ENCODE data around the gene GNL2.
A peak's percentile ranks its signal among the peaks of the same experiment; 100 is the strongest.
"Not testable (repeated sequence)": the region's sequence is repeated elsewhere in the genome, so short reads cannot be mapped to it uniquely, and the experiment has no call there.

The GNL2 gene

DNA sequence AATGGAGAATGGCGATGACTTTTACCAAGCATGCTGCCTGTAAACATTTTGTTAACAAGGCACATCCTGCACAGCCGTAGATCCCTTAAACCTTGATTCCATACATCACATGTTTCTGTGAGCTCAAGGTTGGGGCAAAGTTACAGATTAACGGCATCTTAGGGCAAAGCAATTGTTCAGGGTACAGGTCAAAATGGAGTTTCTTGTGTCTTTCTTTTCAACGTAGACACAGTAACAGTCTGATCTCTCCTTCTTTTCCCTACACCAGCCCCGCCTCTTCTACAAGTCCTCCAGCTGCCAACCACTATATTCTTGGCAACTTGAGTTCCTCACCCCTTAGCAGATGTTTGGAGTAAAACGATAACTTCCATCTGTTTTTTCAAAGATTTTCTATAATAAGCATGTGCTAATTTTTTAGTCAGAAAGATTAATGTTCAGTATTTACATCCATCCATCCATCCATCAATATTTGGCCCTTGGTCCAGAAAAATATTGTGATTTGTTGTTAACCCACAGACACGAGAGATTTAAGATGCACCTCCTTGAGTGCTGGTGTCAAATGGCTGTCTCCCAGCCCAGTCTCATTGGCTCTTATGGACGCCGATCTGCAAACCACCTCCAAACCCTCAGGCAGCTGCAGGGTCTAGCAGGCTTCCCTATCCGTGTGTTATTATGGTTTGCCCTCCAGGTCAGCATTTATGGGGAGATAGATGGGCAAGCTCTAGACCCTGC is 35.2 kb downstream of the GNL2 start:
- DNase-seq = no peak

DNA sequence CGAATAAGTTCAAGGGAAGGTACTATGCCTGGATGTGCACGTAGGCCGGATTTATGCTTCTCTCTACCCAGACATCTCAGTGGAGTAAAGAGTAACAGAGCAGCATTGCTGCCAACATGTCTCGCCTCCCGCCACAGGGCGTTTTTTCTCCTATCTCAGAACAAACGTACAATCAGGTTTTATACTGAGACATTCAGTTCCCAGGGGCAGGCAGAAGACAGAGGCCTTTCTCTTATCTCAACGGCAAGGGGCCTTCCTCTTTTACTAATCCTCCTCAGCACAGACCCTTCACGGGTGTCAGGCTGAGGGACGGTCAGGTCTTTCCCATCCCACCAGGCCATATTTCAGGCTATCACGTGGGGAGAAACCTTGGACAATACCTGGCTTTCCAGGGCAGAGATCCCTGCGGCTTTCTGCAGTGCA is 35.8 kb downstream of the GNL2 start:
- not testable (repeated sequence) for DNase-seq

DNA sequence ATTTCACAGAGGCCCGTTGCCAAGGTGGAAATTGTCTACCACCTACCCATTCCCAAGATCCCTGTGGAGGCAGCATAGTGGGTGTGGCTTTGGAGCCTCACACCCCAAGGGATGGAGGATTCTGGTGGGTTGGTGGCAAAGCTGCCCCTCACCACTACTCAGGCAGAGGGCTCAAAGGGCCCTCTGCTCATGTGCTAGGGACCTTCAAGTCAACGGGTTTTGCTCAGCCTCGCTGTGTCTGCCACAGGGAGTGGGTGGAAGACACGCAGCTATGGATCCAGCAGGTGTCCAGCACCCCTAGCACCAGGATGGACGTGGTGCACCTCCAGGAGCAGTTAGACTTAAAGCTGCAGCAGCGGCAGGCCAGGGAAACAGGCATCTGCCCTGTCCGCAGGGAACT is 36.7 kb downstream of the GNL2 start:
- no peak for DNase-seq

DNA sequence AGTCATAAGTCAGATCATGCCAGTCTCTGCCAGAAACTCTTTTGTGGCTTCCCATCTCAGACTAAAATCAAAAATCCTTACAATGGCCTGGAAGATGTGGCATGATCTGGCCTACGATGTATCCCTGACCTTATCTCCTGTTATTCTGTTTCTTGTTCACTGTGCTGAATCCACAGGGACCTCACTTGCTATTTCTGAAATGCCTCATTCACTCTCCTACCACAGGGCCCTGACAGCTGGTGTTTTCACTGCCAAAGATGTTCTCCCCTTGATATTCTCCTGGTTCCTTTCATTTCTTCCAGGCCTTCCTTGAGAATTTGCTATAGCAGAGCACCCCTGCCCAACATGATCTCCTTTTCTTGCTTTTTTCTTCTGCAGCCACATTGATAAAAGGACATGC is 37.3 kb downstream of the GNL2 start:
- DNase-seq = no peak

DNA sequence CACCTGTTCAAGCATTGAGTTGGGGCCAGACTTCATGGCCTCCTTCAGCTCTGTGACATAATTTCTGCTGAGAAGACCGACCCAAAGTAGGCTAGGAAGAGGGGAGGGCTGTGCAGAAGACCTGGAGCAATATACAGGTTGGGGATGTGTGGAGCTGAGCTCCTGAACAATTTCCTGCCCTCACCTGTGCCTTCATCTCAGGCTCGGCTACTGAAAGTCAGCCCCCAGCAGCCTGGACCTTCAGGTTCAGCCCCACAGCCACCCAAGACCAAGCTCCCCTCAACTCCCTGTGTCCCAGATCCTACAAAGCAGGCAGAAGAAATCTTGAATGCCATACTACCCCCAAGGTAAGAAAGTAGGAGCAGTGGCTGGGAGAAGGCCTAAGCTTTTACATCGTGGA is 38.3 kb downstream of the GNL2 start:
- DNase-seq = no peak

DNA sequence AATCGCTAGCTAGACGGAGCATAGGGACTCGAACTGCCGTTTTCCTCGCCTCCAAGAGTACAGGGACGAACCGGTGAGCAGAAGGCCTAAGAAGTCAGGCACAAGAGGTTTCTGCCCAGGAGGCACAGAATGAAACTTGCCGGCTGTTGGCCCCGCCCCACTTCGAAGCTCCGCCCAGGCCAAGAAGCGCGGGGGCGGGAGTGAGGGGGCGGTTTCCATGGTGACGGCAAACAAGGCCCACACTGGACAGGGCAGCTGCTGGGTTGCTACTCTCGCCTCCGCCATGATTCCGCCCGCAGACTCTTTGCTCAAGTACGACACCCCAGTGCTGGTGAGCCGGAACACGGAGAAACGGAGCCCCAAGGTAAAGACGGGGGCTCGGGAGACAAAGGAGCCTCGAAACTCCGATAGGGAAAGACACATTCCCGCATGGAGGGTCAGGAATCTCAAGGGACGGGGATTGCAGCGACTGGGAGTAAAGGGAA is 39.0 kb downstream of the GNL2 start, which contains the start of gene DNALI1:
Gene DNALI1, plus strand, starts transcription at position 229 of the 485 bp plus-strand sequence. Its CDS starts 55 bp downstream, at position 284.
- peak in 55 of 56 donors; percentile 10 to 88 (median 69) for DNase-seq

DNA sequence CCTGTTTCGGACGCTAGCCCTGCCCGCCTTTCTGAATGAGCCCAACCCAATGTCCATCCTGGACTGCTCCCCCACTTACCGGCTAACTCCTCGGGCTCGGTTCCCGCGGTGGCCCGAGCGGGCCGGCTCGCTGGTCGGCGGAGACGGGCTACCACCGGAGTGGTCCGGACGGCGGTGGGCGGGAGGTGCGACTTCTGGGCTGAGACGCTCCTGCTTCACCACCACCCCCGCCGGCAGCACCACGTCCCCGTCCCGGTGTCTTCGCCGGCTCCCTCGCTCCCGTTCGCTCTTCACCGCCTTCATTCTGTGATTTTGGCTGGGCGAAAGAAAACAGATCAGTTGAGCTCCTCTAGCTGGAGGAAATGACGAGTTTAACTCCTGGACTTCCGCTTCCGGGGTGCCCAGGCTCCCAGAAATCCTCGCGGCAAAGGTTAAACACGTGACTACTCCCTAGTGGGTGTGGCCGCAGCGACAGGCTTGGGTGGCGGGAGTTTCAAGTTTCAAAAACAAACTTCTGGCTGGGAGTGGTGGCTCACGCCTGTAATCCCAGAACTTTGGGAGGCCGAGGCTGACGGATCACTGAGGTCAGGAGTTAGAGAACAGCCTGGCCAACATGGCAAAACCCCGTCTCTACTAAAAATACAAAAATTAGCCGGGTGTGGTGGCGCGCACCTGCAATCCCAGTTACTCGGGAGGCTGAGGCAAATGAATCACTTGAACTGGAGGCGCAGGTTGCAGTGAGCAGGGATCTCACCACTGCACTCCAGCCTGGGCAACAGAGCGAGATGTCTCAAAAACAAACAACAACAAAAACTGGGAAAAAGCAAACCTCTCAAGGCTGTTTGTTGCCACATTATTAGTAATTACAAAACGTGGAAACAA is 41.6 kb downstream of the GNL2 start, which contains the start of gene SNIP1:
Gene SNIP1, minus strand, starts transcription at position 367 of the 882 bp plus-strand sequence. Its CDS starts 64 bp downstream, at position 303.
- peak; percentile 42 to 98 (median 92) for DNase-seq

DNA sequence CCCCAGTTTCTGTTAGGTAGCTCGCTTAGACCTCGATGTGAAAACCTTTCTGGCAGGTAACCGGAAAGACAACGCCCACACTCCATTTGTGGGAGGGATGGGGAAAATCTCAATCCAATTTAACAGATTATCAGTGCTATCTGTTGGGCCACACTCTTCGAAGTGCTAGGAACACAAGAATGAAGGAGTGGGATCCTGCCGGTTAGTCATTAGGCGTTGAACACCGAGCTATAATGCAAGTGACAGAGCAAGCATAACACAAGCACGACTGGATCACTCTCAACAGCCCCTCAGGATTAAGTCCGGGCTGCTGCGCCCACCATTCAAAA is 42.2 kb downstream of the GNL2 start:
- no peak for DNase-seq

DNA sequence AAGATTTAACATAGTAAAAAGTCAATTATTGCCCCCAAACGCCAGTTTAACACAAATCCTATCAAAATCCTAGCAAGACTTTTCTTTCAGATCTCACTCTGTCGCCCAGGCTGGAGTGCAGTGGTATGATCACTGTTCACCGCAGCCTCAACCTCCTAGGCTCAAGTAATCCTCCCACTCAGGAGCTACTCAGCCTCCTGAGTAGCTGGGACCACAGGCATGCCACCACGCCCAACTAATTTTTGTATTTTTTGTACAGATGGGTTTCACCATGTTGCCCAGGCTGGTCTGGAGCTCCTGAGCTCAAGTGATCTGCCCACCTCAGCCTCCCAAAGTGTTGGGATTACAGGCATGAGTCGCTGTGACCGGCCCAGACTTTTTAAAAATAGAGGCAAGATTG is 46.4 kb downstream of the GNL2 start:
- no peak for DNase-seq

DNA sequence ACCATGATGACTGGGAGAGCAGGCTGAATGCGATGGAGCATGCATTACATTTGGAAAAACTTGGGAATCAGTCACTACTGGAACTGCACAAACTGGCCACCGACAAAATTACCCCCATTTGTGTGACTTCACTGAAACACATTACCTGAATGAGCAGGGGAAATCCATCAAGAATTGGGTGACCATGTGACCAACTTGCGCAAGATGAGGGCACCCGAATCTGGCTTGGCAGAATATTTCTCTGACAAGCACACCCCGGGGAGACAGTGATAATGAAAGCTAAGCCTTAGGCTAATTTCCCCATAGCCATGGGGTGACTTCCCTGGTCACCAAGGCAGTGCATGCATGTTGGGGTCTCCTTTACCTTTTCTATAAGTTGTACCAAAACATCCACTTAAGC is 50.7 kb downstream of the GNL2 start:
- DNase-seq = no peak

DNA sequence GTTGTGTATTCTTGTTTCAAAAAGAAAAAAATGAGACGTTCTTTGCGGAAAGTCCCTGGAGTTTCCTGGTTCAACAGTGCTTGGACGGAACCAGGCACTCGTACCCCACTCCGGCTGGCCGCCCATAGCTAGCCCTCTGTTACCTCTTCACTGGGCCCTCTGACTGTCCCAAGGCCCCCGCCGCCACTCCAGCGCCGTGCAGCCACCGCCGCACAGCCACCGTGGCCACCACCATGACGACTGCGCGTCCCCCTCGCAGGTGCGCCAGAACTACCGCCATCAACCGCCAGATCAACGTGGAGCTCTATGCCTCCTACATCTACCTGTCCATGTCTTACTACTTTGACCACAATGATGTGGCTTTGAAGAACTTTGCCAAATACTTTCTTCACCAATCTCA is 51.2 kb downstream of the GNL2 start:
- no peak for DNase-seq

DNA sequence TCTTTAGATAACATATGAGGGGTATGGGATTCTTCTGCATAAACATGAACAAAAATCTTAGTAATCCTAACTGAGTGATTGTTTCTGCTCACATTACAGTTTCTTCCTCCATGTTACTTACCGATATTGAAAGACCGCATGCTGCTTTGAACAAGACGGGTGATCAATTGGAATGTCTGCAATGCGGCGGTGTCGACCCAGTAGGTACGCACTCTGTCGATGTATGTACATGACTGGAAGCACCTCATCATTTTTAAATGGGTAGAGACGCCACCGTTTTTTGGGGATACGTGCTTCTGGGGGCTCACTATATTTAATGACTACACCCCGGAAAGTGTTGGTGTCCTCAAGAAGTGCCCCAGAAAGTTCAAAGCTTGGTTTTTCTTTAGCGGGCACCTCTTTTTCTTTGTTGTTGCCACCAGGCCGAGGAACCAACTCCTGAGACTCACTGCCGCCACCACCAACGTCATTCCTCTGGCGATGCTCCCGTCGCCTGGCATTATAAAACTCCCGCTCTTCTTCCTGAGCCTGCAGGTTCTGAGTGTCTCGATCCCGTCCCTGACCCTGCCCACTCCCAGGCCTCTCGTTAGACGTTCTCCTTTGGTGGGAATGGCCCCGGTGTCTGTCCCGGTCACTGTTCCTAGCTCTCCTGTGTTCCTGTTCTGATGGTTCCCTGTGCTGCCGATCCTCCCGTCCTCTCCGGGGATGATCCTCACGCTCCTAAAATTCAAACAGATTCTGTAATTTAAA is 55.5 kb downstream of the GNL2 start:
- DNase-seq = no peak

DNA sequence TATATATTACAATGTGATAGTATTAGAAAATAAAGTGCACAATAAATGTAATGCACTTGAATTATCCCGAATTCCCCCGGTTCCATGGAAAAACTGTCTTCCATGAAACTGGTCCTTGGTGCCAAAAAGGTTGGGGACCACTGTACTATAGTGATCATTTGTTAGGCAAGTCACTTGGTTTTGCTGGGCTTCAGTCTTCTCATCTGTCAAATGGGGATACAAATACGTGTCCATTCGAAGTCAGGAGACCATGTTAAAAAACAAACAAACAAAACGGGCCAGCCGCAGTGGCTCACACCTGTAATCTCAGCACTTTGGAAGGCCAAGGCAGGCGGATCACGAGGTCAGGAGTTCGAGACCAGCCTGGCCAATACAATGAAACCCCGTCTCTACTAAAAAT is 56.6 kb downstream of the GNL2 start:
- not testable (repeated sequence) for DNase-seq

DNA sequence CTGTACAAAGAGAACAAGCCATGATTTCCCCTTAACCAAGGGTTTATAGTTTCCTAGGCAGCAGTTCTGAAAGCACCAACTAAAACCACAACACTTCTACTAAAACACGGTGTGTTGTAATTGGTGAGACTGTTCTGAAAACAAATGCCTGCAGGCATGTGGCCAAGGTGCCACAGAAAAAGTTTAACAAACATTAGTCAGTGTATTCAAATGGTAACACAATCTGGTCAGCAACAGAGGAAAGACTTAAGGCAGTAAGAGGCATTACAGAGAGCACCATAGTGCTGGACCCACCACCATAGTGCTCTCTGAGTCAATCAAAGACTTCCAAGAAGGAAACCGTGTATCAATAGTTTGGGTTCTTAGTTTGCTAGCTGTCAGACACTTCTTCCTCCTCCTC is 58.4 kb downstream of the GNL2 start:
- DNase-seq = no peak

DNA sequence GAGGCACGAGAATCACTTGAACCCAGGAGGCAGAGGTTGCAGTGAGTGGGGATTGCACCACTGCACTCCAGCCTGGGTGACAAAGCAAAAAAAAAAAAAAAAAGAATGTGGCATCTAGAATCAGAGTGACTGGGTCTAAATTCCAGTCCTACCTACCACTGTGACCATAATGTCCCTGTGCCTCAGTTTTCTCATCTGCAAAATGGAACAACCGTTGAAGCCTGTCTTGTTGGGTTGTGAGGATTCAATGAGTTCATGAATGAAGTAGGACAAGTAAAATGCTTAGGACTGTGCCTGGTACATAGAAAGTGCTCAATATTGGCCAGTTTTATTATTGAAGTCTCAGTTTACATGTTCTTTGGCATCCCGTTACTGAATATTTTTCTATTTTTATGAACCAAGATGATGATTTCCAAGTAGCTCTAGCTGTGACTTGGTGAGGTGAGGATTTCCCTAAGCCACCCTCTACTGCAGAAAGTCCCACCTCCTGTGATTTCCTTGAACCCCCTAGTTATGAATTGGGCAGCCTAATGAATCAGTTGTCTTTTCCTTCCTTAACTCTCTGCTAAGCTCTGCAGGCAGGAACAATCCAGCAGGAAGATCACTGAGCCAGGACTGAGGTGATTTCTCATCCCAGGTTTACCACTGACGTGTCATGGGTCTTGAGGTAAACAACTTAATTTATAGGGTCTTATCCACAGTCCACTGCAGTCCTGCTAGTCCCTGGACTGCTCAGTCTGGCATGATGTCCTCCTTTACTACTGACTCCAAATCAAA is 62.2 kb downstream of the GNL2 start:
- no peak for DNase-seq

DNA sequence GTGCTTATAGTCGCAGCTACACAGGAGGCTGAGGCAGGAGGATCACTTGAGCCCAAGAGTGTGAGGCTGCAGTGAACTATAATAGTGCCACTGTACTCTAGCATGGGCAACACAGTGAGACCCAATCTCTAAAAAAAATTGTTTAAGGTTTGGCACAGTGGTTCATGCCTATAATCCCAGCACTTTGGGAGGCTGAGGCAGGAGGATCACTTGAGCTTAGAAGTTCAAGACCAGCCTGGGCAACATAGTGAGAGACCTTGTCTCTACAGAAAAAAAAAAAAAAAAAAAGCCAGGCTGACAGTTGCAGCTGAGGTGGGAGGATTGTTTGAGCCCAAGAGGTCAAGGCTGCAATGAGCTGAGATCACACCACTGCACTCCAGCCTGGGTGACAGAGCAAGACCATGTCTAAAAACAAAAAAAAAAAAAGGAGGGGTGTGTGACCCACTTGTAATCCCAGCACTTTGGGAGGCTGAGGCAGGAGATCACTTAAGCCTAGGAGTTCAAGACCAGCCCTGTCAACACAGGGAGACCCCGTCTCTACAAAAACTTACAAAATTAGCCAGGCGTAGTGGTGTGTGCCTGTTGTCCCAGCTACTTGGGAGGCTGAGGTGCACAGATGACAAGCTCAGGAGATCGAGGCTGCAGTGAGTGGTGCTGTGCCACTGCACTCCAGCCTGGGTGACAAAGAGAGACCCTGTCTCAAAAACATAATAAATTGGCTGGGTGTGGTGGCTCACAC is 63.1 kb downstream of the GNL2 start:
- DNase-seq = not testable (repeated sequence)

DNA sequence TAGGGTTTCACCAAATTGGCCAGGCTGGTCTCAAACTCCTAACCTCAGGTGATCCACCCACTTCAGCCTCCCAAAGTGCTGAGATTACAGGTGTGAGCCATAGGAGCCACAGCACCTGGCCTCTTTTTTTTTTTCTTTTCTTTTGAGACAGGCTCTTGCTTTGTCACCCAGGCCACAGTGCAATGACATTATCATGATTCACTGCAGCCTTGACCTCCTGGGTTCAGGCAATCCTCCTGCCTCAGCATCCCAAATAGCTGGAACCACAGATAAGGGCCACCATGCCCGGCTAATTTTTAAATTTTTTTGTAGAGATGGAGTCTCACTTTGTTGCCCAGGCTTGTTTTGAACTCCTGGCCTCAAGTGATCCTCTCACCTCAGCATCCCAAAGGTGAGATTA is 65.8 kb downstream of the GNL2 start:
- DNase-seq = not testable (repeated sequence)

DNA sequence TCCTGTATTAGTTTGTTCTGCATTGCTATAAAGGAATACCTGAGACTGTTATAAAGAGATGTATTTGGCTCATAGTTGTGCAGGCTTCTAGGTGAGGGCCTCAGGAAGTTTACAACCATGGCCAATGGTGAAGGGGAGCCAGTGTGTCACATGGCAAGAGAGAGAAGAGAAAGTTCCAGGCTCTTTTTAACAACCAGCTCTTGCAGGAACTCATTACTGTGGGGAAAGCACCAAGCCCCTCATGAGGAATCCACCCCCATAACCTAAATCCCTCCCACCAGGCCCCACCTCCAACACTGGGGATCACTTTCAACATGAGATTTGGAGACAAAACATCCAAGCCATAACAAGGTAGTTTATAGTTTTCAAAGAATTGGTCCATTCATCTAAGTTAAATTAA is 76.1 kb downstream of the GNL2 start:
- DNase-seq = no peak

DNA sequence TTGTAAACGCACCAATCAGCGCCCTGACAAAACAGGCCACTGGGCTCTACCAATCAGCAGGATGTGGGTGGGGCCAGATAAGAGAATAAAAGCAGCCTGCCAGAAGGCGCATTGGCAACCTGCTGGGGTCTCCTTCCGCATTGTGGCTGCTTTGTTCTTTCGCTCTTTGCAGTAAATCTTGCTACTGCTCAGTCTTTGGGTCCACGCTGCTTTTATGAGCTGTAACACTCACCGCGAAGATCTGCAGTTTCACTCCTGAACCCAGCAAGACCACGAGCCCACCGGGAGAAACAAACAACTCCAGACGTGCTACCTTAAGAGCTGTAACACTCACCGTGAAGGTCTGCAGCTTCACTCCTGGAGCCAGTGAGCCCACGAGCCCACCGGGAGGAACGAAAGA is 76.8 kb downstream of the GNL2 start:
- not testable (repeated sequence) for DNase-seq

DNA sequence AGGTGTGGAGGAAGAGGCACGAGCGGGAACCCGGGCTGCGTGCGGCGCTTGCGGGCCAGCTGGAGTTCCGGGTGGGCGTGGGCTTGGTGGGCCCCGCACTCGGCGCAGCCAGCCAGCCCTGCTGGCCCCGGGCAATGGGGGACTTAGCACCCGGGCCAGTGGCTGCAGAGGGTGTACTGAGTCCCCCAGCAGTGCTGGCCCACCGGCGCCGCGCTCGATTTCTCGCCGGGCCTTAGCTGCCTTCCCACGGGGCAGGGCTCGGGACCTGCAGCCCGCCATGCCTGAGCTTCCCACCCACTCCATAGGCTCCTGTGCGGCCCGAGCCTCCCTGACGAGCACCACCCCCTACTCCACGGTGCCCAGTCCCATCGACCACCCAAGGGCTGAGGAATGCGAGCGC is 77.5 kb downstream of the GNL2 start:
- DNase-seq = not testable (repeated sequence)
